ENCODE measurements around the gene ZBTB48. TPM values are rescaled to one million over a fixed set of nuclear protein-coding genes. Genes with fewer than 3 reads are reported as not detected.

Gene ZBTB48
- polyA plus RNA-seq, 3 donors, result 13.2 to 94.2 (median 23.0) TPM

DNA sequence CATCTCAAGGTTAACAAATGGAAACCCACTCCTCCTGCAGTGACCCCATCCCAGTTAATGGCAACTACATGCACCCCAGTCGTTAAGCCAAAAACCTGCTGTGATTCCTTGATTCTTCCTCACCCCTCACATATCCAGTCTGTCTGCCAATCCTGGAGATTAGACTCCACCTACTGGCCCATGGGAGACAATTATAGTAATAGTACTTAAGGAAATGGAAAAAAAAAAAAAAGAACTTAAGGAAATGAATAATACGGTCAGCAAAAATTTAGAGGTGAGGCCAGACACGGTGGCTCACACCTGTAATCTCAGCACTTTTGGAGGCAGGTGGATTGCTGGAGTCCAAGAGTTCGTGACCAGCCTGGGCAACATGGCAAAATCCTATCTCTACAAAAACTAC lies 32.5 kb upstream of the ZBTB48 start:
- H3K9me3 ChIP-seq (replicated peaks in 1 of 2; ENCODE audit: control insufficient read depth in 1 of 2, insufficient read depth in 1 of 2, low read length in 2 of 2), result no peaks in the 10 kb centered on the region
- no peak overlapping the region for H3K4me3 ChIP-seq (replicated peaks in 1 of 3; ENCODE audit: low read depth in 2 of 3, low read length in 3 of 3)
- H3K36me3 ChIP-seq (replicated peaks in 1 of 2; ENCODE audit: control insufficient read depth in 1 of 2, insufficient read depth in 2 of 2, low read length in 2 of 2), result peaks cover 55 to 79% of the 10 kb centered on the region in 2 donors
- no peak overlapping the region for H3K27ac ChIP-seq (ENCODE audit: low read depth in 1 of 2, low read length in 2 of 2)
- Mint-ChIP-seq H3K9me3 (peaks cover 0 to 1% (median 0%) of the 10 kb centered on the region in 7 donors), H3K27ac (peak overlapping the region in 4 of 7 donors; percentile 27 to 60 (median 40)), H3K36me3 (peaks cover 57 to 93% of the 10 kb centered on the region in 2 donors), H3K27me3 (ENCODE audit: low read depth in 3 of 3) (no peaks in the 10 kb centered on the region), H3K4me3 (no peak overlapping the region), H3K4me1 (peaks cover 18% of the 10 kb centered on the region)
- no peaks in the 10 kb centered on the region for H3K79me2 ChIP-seq (ENCODE audit: insufficient read depth, low read length)
- no peaks in the 10 kb centered on the region for H3K27me3 ChIP-seq (ENCODE audit: control insufficient read depth in 2 of 2, insufficient read depth in 2 of 2, low read length in 2 of 2)
- H3K4me1 ChIP-seq (ENCODE audit: control insufficient read depth in 1 of 2, insufficient read depth in 2 of 2, low read length in 2 of 2), result peaks cover 6 to 7% of the 10 kb centered on the region in 2 donors
- intact Hi-C loops (cut with micrococcal nuclease), result loop anchor here in 1 of 2 donors (5.0 kb wide), 1 partner anchor 385 kb away; no protein-coding TSS in a partner anchor
- H3K9ac ChIP-seq (ENCODE audit: insufficient read depth, low read length, poor library complexity, severe bottlenecking), result no peak overlapping the region
- no peak overlapping the region for H2AFZ ChIP-seq (ENCODE audit: insufficient read depth, low read depth, low read length, poor library complexity, severe bottlenecking)
- TF ChIP-seq, protein P1, sequence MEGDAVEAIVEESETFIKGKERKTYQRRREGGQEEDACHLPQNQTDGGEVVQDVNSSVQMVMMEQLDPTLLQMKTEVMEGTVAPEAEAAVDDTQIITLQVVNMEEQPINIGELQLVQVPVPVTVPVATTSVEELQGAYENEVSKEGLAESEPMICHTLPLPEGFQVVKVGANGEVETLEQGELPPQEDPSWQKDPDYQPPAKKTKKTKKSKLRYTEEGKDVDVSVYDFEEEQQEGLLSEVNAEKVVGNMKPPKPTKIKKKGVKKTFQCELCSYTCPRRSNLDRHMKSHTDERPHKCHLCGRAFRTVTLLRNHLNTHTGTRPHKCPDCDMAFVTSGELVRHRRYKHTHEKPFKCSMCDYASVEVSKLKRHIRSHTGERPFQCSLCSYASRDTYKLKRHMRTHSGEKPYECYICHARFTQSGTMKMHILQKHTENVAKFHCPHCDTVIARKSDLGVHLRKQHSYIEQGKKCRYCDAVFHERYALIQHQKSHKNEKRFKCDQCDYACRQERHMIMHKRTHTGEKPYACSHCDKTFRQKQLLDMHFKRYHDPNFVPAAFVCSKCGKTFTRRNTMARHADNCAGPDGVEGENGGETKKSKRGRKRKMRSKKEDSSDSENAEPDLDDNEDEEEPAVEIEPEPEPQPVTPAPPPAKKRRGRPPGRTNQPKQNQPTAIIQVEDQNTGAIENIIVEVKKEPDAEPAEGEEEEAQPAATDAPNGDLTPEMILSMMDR (IDR thresholded peaks at IDR 0.05), result no peak
- DNase-seq, result no peak
- H4K20me1 ChIP-seq (ENCODE audit: insufficient read depth, low read length), result peaks cover 8% of the 10 kb centered on the region
- no peak overlapping the region for H3K4me2 ChIP-seq (replicated peaks; ENCODE audit: extremely low read depth, low read length, poor library complexity, severe bottlenecking)
- WGBS (ENCODE audit: insufficient coverage), result 40% methylated on average over 1 of the region's 4 CpGs

DNA sequence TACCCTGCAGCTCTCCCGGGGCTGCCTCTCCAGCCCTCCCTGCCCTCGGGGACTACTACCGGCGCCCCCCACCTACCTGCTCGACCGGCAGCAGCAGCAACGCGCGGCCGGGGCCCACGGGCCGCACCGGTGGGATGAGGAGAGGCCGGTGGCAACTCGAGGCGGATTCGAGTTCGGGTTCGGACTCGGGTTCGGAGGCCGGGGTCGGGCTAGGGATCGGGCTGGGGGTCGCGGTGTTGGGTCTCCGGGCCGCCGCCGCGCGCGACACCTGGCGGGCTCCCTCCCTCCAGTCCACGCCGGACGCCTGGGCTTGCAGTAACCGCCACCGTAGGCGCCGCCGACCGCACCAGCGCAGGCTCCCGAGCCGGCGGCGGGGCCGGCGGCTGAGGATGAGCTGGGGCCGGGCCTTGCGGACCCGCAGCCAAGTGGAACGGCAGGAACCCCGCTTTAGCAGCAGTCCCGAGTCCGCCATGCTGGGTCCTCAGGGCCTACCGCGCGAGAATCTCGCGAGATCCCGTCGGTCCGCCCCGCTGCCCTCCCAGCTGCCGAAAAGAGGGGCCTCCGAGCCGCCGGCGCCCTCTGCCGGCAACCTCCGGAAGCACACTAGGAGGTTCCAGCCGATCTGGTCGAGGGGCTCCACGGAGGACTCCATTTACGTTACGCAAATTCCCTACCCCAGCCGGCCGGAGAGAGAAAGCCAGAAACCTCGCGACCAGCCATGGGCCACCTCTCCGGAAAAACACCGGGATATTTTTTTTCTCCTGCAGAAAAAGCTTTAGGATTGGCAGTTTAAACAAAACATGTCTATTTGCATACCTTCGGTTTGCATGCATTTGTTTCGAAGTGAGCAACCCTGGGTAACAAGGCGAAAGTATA lies 25.5 kb upstream of the ZBTB48 start, which contains the start of gene NOL9:
Gene NOL9 (minus strand): TSS at position 483 of the 876 bp plus-strand sequence. CDS start 11 bp downstream, at position 472.
- Mint-ChIP-seq H3K36me3 (peaks cover 9 to 29% of the 10 kb centered on the region in 2 donors), H3K27me3 (ENCODE audit: low read depth in 3 of 3) (peaks cover 0 to 1% (median 0%) of the 10 kb centered on the region in 3 donors), H3K9me3 (no peaks in the 10 kb centered on the region), H3K4me1 (peaks cover 11% of the 10 kb centered on the region), H3K27ac (peak within 1 kb of the TSS; percentile 35 to 82 (median 43)), H3K4me3 (peak within 1 kb of the TSS; percentile 73 to 88)
- TF ChIP-seq, protein P1 (IDR thresholded peaks at IDR 0.05), result peak; percentile 95
- 2% methylated on average over 82 of the region's 87 CpGs for WGBS (ENCODE audit: insufficient coverage)
- Histone ChIP-seq H3K4me1 (ENCODE audit: control insufficient read depth in 1 of 2, insufficient read depth in 2 of 2, low read length in 2 of 2) (peaks cover 14 to 22% of the 10 kb centered on the region in 2 donors), H2AFZ (ENCODE audit: insufficient read depth, low read depth, low read length, poor library complexity, severe bottlenecking) (peak within 1 kb of the TSS; percentile 98), H3K4me3 (replicated peaks in 1 of 3; ENCODE audit: low read depth in 2 of 3, low read length in 3 of 3) (peak within 1 kb of the TSS; percentile 76 to 94 (median 87)), H3K36me3 (replicated peaks in 1 of 2; ENCODE audit: control insufficient read depth in 1 of 2, insufficient read depth in 2 of 2, low read length in 2 of 2) (peaks cover 10 to 13% of the 10 kb centered on the region in 2 donors), H3K27ac (ENCODE audit: low read depth in 1 of 2, low read length in 2 of 2) (peak within 1 kb of the TSS in 1 of 2 donors; percentile 83), H3K9me3 (replicated peaks in 1 of 2; ENCODE audit: control insufficient read depth in 1 of 2, insufficient read depth in 1 of 2, low read length in 2 of 2) (no peaks in the 10 kb centered on the region), H3K79me2 (ENCODE audit: insufficient read depth, low read length) (peaks cover 16% of the 10 kb centered on the region), H3K27me3 (ENCODE audit: control insufficient read depth in 2 of 2, insufficient read depth in 2 of 2, low read length in 2 of 2) (no peaks in the 10 kb centered on the region), H3K9ac (ENCODE audit: insufficient read depth, low read length, poor library complexity, severe bottlenecking) (peak within 1 kb of the TSS; percentile 98), H4K20me1 (ENCODE audit: insufficient read depth, low read length) (no peaks in the 10 kb centered on the region), H3K4me2 (replicated peaks; ENCODE audit: extremely low read depth, low read length, poor library complexity, severe bottlenecking) (peak within 1 kb of the TSS; percentile 96)
- peak; percentile 91 to 93 (median 91) for DNase-seq
- intact Hi-C loops (cut with micrococcal nuclease), result loop anchor here in 1 of 2 donors (2.0 to 10.0 kb wide), 3 partner anchors 71 to 159 kb away; partner anchors contain the start of genes ACOT7, DNAJC11 and THAP3

Data from CD14-positive monocyte (primary cell).